K562 (cell line): ENCODE results near the gene CD6. TPM values are rescaled to one million over a fixed set of nuclear protein-coding genes. Genes with fewer than 3 reads are reported as not detected.

Experiments
- ATAC-seq: fragments of 200-7000 bp; cut with Tn5 transposase; 3 replicates; pipeline ENCODE4 v1.9.1; 2020; ENCODE audit warnings: moderate library complexity
- BruUV-seq: library from RNA; stranded (reverse); fragments of 400-500 nt; replicated peaks from 2 replicates; lab custom pipeline; 2021; lab: Mats Ljungman, UMichigan
- CTCF ChIA-PET: fragments of 300-600 bp; formaldehyde crosslinking; extraction: SDS; loops from one replicate; lab custom pipeline; 2021; ENCODE audit warnings: low intra/inter-chr PET ratio; lab: Yijun Ruan, JAX
- POLR2A ChIA-PET: fragments of 300-600, 350-650 bp; sonication (Branson Sonifier 250); formaldehyde crosslinking; extraction: SDS; loops from one replicate; lab custom pipeline; 2021; ENCODE audit warnings: antibody characterized with exemption, inconsistent platforms; lab: Yijun Ruan, JAX
- DNase-seq, 4 experiments: peaks; one replicate each; pipeline versions ENCODE4 v3.0.0 to v3.0.0-alpha.2; 2011 to 2018; ENCODE audit warnings: low spot score in 3 of 4, mixed read lengths in 3 of 4; ENCODE audit errors: extremely low read depth in 1 of 4
- FAIRE-seq: peaks from 2 replicates; lab custom pipeline; 2011; peaks lifted over from hg19 to GRCh38; lab: Jason Lieb, UNC
- H2AFZ ChIP-seq: 2 replicates; pipeline ENCODE4 v1.6.0; 2011; ENCODE audit warnings: low read depth, low read length, control low read depth, inconsistent platforms
- H3K27ac ChIP-seq: fragments of 200-600 bp; 3 replicates; pipeline ENCODE4 v1.8.0; 2011; ENCODE audit warnings: low read depth, mild to moderate bottlenecking, control low read depth, inconsistent platforms, low read length, moderate library complexity, mixed read lengths; ENCODE audit errors: extremely low read depth
- H3K27me3 ChIP-seq, 2 experiments: fragments of 300-600 bp in 1 of 2; 2 replicates in 1 of 2; 3 replicates in 1 of 2; pipeline versions ENCODE4 v1.6.0 to v1.8.0; 2011; ENCODE audit warnings: inconsistent platforms in 2 of 2, low read length in 2 of 2, mild to moderate bottlenecking in 1 of 2, mixed read lengths in 1 of 2, moderate library complexity in 1 of 2; ENCODE audit not compliant: control insufficient read depth in 2 of 2, insufficient read depth in 2 of 2
- H3K36me3 ChIP-seq: fragments of 300-600 bp; 3 replicates; pipeline ENCODE4 v1.8.0; 2011; ENCODE audit warnings: mild to moderate bottlenecking, low read length, inconsistent platforms; ENCODE audit not compliant: control insufficient read depth, insufficient read depth
- H3K4me1 ChIP-seq, 2 experiments: fragments of 200-600 bp in 1 of 2; replicated peaks in 1 of 2; 2 replicates in 1 of 2; 3 replicates in 1 of 2; pipeline versions ENCODE4 v1.5.1 to v1.8.0; 2011; ENCODE audit warnings: inconsistent platforms in 2 of 2, low read length in 2 of 2, mild to moderate bottlenecking in 1 of 2, mixed read lengths in 1 of 2, moderate library complexity in 1 of 2; ENCODE audit not compliant: control insufficient read depth in 2 of 2, insufficient read depth in 2 of 2
- H3K4me2 ChIP-seq: 2 replicates; pipeline ENCODE4 v1.6.1; 2011; ENCODE audit warnings: low read length, control low read depth, inconsistent platforms, mixed read lengths; ENCODE audit not compliant: insufficient read depth
- H3K4me3 ChIP-seq: fragments of 200-600 bp; sonication (generic), shearing (Covaris generic); 2 replicates; pipeline ENCODE4 v1.5.1; 2016; ENCODE audit warnings: control low read depth, inconsistent platforms
- H3K79me2 ChIP-seq: fragments of 200-600 bp; 3 replicates; pipeline ENCODE4 v1.8.0; 2011; ENCODE audit warnings: low read length, inconsistent platforms; ENCODE audit not compliant: control insufficient read depth, insufficient read depth
- H3K9ac ChIP-seq, 2 experiments: 2 replicates each; pipeline versions ENCODE4 v1.6.0 to v1.6.1; 2011; ENCODE audit warnings: low read depth in 2 of 2, low read length in 2 of 2, control low read depth in 1 of 2, inconsistent platforms in 1 of 2, mild to moderate bottlenecking in 1 of 2, mixed read lengths in 1 of 2; ENCODE audit not compliant: insufficient read depth in 1 of 2
- H3K9me1 ChIP-seq: one replicate; pipeline ENCODE4 v1.6.0; 2011; ENCODE audit warnings: inconsistent platforms, mild to moderate bottlenecking, low read length, moderate library complexity; ENCODE audit not compliant: control insufficient read depth, insufficient read depth
- H3K9me3 ChIP-seq: replicated peaks from 2 replicates; pipeline ENCODE4 v1.5.1; 2011; ENCODE audit warnings: low read depth, low read length, inconsistent platforms; ENCODE audit not compliant: control insufficient read depth, insufficient read depth
- H4K20me1 ChIP-seq: replicated peaks from 2 replicates; pipeline ENCODE4 v1.6.1; 2011; ENCODE audit warnings: low read length, inconsistent platforms, mixed read lengths; ENCODE audit not compliant: control insufficient read depth, insufficient read depth
- E2F1 ChIP-seq: sonication (generic); formaldehyde crosslinking; IDR thresholded peaks from 2 replicates; pipeline ENCODE4 v1.8.1; 2023; ENCODE audit warnings: mild to moderate bottlenecking, missing genetic modification reagents, moderate library complexity
- NFE2L1 ChIP-seq: fragments of 450-650 bp; IDR thresholded peaks from 2 replicates; pipeline ENCODE4 v1.6.1; 2016; ENCODE audit warnings: missing genetic modification characterization, low read depth, mild to moderate bottlenecking, missing compliant biosample characterization, moderate library complexity, borderline replicate concordance
- RBM22 ChIP-seq: fragments of 200-400 bp; formaldehyde crosslinking; IDR thresholded peaks from 2 replicates; pipeline ENCODE4 v1.6.1; 2018; ENCODE audit warnings: low read length, low read depth; ENCODE audit not compliant: poor library complexity, severe bottlenecking
- RBM34 ChIP-seq: fragments of 200-400 bp; formaldehyde crosslinking; IDR thresholded peaks from 2 replicates; pipeline ENCODE4 v1.6.1; 2018; ENCODE audit warnings: low read length, borderline replicate concordance; ENCODE audit not compliant: insufficient read depth
- SIN3B ChIP-seq: fragments of 450-650 bp; IDR thresholded peaks from 2 replicates; pipeline ENCODE4 v1.6.1; 2017; ENCODE audit warnings: low read depth, mild to moderate bottlenecking, moderate library complexity
- ZNF699 ChIP-seq: fragments of 250-450 bp; sonication (Bioruptor Pico); IDR thresholded peaks from 2 replicates; pipeline ENCODE4 v1.8.0; 2021; ENCODE audit warnings: mild to moderate bottlenecking, moderate library complexity; ENCODE audit not compliant: insufficient replicate concordance
- WGBS: fragments of 100-300 bp; shearing (Covaris generic); methylation state at CpG from one replicate; pipeline ENCODE4 v1.1.6; 2016; ENCODE audit warnings: low coverage, mixed read lengths; ENCODE audit not compliant: insufficient coverage; ENCODE audit errors: missing lambda C conversion rate; 5-methylcytosine and 5-hydroxymethylcytosine counted together
- in situ Hi-C: fragments of 300-500 bp; cut with MboI; formaldehyde crosslinking; loops from 4 replicates; pipeline ENCODE4 v1.15.0; 2018; ENCODE audit warnings: inconsistent platforms, mixed read lengths
- intact Hi-C: fragments of 100-400 bp; cut with micrococcal nuclease; formaldehyde crosslinking; loops from 2 replicates; pipeline ENCODE4 v1.14.2; 2022
- polyA plus RNA-seq, 8 experiments: library from polyadenylated mRNA; depleted of rRNA in 4 of 8; stranded (reverse) in 5 of 8; unstranded in 3 of 8; fragments of >200 nt; fragmentation: Nextera tagmentation in 2 of 8; fragmentation: Illumina TruSeq in 1 of 8; extraction: Ambion mirVana in 2 of 8; extraction: Trizol in 1 of 8; gene quantifications; 2 replicates each; pipeline versions ENCODE4 v1.2.1 to v1.2.3, GENCODE V29; 2011 to 2014; ENCODE audit warnings: inconsistent platforms in 1 of 8, missing spikeins in 1 of 8
- total RNA-seq, 7 experiments: library from RNA; depleted of rRNA in 6 of 7; stranded (reverse); fragments of >200 nt in 6 of 7; fragmentation: Illumina TruSeq in 2 of 7; extraction: Trizol in 2 of 7; gene quantifications; 2 replicates each; pipeline versions ENCODE4 v1.2.1 to v1.2.3, GENCODE V29; 2011 to 2021; ENCODE audit warnings: low replicate concordance in 1 of 7

Gene CD6
- total and polyA plus RNA-seq, 9 of the 15 experiments (the other 6 are each of a cell fraction or from before 2014, with no cell fraction given) = 0.84 TPM; not detected in 8

- H2AFZ ChIP-seq = no peak overlapping the region
- ATAC-seq (no peak), FAIRE-seq (no peak), DNase-seq (no peak)
- ChIA-PET POLR2A (no interaction called here), CTCF (no interaction called here)
- TF ChIP-seq NFE2L1 (tag) (no peak), ZNF699 (CRISPR knock-in tag) (no peak), E2F1 (CRISPR knock-in tag) (no peak), RBM22 (no peak), RBM34 (no peak), SIN3B (no peak)
- no peaks in the 10 kb centered on the region for H3K36me3 ChIP-seq
- H3K9me3 ChIP-seq = no peaks in the 10 kb centered on the region
- H3K79me2 ChIP-seq = no peaks in the 10 kb centered on the region
- no peak overlapping the region for H3K4me3 ChIP-seq
- peaks cover 52 to 75% of the 10 kb centered on the region in 2 experiments for H3K27me3 ChIP-seq
- no peaks in the 10 kb centered on the region for H4K20me1 ChIP-seq
- no peak overlapping the region for H3K9ac ChIP-seq
- BruUV-seq = no TSS peak
- 0% methylated on average over 8 of the region's 8 CpGs for WGBS
- H3K4me1 ChIP-seq = no peaks in the 10 kb centered on the region
- intact Hi-C loops = no loop called here
- no peak overlapping the region for H3K4me2 ChIP-seq
- H3K27ac ChIP-seq = no peak overlapping the region
- H3K9me1 ChIP-seq = no peaks in the 10 kb centered on the region
- in situ Hi-C loops = no loop called here
Observed at GRCh38 chr11:61059260-61059752, 87.8 kb downstream of the CD6 start.
